IPS-11a (cell line): ENCODE results near the gene ABCA12.

Experiments used
- H3K4me3 ChIP-seq: one replicate; pipeline ENCODE4 v1.5.1; 2013; ENCODE audit warnings: low read depth, low read length, control low read depth

Gene ABCA12

DNA sequence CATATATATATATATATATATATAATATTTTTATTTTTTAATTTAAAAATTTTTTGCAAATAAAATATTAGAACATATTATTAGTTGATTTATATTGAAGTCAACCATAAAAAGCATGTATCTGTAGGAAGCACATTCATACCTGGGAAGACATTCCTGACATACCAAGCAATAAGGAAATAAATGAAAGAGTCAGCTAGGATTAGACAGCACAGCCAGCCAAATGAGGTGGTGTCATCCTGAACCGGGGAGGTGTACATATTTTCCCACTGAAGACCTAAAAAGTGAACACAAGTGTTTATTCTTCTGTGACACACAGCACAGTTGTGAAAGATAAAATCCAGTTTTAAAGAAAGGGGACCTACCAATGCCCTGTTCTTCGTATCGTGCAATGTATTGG, 149.2 kb downstream of the ABCA12 start:
- no peak overlapping the region for H3K4me3 ChIP-seq

DNA sequence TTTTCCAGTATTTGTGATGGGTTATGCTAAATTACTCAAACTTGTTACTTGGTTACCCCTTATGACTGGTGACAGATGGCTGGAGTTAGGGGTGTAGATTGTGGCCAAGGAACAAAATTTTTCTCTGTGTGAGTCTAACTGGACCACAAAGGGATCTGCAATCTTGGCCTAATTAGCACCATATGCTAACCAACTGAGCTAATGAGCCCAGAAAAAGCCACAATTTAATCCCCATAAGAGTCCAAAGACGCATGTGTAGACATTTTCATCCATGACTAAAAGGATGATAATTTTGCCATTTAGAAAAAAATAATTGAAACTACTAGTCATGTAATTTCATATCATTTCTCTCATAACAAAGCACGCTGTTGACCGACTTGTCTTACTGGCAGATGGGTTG, 151.2 kb downstream of the ABCA12 start:
- no peak overlapping the region for H3K4me3 ChIP-seq

GRCh38 chr2:214985619-214986018, 152.8 kb downstream of the ABCA12 start:
- H3K4me3 ChIP-seq = no peak overlapping the region

DNA sequence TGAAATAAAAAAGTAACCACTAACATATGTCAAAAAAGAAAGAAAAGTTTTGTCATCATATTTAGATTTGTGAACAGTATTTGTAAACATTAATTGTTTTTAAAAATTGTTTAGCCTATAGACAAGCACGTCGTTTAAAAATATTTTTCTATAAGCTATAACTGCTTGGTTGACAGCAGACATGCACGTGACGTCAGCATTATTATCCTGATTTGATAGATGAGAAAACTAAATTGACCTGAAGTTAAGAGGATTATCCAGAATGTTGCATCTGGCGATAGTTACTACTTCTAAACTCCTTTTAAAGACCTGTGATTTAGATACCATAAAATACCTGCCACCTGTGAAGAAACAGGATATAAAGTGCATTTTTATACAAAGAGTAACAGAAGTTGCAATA, 172.0 kb downstream of the ABCA12 start:
- H3K4me3 ChIP-seq = no peak overlapping the region

DNA sequence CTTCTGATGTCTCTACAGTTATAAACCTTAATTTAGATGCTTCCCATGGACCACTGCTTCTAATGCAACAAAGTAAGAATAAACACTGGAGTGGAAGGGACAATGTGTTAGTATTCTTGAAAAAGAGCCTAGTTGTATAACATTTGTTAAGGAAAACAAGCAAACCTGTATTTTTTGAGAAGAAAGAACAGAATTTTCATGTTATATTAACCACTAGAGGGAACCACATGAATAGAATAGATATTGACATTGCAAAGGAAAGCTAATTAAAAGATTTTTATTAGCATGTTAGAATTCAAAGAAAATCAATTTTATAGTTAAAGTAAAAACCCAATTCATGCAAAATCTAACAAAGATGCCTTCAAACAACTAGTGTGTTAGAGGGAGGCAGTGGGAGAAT, 177.7 kb downstream of the ABCA12 start:
- H3K4me3 ChIP-seq = no peak overlapping the region

- no peak overlapping the region for H3K4me3 ChIP-seq
Observed at GRCh38 chr2:214946949-214947348, 191.5 kb downstream of the ABCA12 start.

GRCh38 chr2:214934006-214934405, 204.4 kb downstream of the ABCA12 start:
- H3K4me3 ChIP-seq = no peak overlapping the region

DNA sequence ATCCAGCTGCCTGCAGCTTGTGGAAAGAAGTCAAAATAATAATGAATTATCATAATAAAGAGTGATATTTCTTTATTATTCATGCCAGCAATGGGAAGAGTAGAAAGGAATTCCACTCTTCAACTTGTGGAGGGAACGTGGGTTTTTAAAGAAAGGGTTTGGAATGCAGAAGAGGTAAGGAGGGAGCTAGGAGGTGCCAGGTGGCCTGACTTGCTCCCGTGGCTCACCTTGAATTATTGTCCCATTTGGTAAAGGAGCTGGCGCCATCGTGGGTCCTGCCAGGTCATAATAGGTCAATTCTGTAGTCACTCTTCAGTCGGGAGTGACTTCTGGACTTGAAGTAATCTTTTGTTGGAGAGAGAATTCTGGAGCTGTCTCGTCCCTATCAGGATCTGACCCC, 233.8 kb downstream of the ABCA12 start:
- H3K4me3 ChIP-seq = no peak overlapping the region

DNA sequence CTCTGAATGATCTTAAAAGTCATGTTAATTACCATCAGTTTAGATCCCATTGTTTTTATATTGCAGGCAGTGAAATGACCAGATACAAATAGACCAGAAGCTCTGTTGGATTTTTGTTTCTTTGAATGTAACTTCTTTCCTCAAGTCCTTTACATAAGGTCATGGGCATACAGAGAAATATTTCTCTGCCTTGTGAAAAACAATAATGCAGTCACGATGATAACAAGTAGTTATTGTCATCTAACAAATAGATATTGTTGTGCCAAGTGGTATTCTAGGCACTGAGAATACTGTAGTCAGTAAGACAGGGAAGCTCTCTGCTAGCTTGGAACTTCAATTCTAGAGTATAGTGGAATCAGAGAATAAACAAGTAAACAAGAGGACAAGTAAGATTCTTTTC, 234.2 kb downstream of the ABCA12 start:
- H3K4me3 ChIP-seq = no peak overlapping the region

DNA sequence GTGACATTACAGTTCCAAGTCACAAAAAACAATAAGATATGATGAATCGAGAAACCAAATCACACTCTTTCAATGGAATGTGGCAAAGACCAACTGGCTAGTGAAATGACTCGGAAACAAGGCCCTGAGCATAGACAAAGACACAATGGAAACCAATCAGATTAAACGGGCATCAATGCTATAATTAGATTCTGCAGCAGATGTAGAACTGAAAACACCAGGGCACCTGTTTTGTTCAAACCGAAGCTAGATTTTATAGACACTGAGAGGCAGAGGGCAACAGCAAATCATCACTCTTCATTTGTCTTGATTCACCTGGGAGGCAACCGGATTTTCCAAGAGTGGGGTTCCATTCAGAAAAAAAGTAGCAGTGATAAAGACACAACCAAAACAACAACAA, 236.1 kb downstream of the ABCA12 start:
- no peak overlapping the region for H3K4me3 ChIP-seq

DNA sequence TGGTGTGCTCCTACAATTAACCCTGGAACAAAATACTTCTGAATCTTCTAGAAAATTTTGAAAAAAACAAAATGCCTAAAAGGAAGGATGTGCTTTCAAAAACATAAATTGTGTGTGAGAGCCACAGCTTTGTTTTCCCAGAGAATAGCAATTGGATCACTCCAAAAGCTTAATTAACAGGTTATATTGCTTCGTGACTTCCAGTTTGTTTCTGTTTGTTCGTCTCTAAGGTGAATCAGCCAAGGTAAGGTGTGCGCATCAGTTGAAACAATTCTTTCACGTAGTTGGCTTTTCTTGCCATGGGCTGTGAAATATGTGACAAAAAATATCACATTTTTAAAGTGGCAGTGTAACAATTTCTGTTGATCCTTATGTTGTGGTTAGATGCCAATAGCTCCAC, 238.7 kb downstream of the ABCA12 start:
- H3K4me3 ChIP-seq = no peak overlapping the region

DNA sequence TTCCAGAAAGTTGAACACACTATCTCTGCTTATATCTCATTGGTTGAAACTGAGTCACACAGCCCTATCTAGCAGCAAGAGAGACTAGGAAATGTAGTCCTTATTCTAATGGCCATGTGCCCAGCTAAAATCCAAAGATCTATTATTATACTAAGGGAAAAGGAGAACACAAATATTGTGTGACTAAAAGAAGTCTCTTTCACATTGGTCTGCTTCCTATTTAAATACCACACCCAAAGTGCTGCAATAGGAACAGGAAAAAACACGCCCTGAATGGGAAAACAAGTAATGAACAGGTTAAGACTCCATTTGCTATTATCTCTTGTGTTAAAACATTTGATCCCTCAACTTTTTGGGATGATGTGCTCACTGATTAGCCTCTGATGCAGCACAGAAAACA, 242.2 kb downstream of the ABCA12 start:
- no peak overlapping the region for H3K4me3 ChIP-seq

- no peak overlapping the region for H3K4me3 ChIP-seq
Observed at GRCh38 chr2:214895469-214895868, 243.0 kb downstream of the ABCA12 start.

DNA sequence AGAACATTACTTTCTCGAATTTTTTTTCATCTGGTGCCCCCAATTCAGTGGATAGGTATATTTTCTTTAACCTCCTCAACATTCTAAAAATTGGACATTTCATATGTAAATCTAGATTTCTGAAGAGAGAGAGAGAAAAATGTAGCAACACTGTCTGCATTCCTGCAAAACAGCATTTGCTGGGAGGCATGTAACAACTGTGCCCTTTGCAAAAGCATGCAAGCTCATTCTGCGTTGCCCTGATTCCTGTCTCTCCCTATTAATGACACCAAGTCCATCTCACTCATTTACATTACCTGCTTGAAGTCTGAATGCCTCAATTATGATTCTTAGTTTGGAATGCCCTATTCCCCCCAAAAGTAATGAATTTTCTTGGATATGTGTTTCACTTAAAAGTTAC, 249.1 kb downstream of the ABCA12 start:
- no peak overlapping the region for H3K4me3 ChIP-seq

GRCh38 chr2:214881647-214882202, 256.7 kb downstream of the ABCA12 start:
- H3K4me3 ChIP-seq = no peak overlapping the region
